ENCODE measurements around the gene PLEKHM3.

DNA sequence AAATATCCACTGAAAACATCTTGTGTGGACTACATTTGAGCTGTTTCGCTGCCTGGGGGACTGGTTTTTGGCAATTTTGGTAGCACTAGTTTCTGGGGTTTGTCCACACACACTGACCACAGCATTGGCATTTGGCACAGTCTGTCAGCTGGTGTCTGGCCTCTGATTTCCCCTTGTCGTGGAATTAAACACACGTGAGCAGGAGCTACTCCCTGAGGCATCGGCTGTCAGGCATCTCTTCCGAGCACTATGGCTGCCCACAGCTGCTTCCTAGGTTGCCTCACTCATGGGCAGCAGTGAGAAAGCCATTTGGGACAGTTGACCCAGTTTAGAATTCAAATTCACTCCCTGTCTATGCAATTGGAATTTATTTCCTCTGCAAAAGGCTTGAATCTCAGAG is 208.8 kb downstream of the PLEKHM3 start:
- TF ChIP-seq, protein P1, sequence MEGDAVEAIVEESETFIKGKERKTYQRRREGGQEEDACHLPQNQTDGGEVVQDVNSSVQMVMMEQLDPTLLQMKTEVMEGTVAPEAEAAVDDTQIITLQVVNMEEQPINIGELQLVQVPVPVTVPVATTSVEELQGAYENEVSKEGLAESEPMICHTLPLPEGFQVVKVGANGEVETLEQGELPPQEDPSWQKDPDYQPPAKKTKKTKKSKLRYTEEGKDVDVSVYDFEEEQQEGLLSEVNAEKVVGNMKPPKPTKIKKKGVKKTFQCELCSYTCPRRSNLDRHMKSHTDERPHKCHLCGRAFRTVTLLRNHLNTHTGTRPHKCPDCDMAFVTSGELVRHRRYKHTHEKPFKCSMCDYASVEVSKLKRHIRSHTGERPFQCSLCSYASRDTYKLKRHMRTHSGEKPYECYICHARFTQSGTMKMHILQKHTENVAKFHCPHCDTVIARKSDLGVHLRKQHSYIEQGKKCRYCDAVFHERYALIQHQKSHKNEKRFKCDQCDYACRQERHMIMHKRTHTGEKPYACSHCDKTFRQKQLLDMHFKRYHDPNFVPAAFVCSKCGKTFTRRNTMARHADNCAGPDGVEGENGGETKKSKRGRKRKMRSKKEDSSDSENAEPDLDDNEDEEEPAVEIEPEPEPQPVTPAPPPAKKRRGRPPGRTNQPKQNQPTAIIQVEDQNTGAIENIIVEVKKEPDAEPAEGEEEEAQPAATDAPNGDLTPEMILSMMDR (IDR thresholded peaks at IDR 0.05; ENCODE audit: low read depth, low read length) = no peak
- no peak for TF ChIP-seq EZH2phosphoT487 (IDR thresholded peaks at IDR 0.05; ENCODE audit: low read depth)

Measured in OCI-LY3 (cell line).